Loucy (cell line): ENCODE data around the gene NUDT3.

ENCODE experiments used
- H2AFZ ChIP-seq: fragments of 200-600 bp; sonication (generic); 2 replicates; pipeline ENCODE4 v1.6.0; 2016; ENCODE audit warnings: antibody characterized with exemption, mild to moderate bottlenecking, low read length, moderate library complexity
- H3F3A ChIP-seq: fragments of 200-600 bp; 2 replicates; pipeline ENCODE4 v1.6.0; 2016; ENCODE audit warnings: antibody characterized with exemption, low read depth, mild to moderate bottlenecking
- H3K27me3 ChIP-seq: fragments of 200-600 bp; sonication (generic); 2 replicates; pipeline ENCODE4 v1.6.1; 2014; ENCODE audit warnings: low read length, mild to moderate bottlenecking; ENCODE audit not compliant: insufficient read depth, poor library complexity, severe bottlenecking
- H3K36me3 ChIP-seq: fragments of 200-600 bp; sonication (generic); 2 replicates; pipeline ENCODE4 v1.6.1; 2016; ENCODE audit warnings: low read length; ENCODE audit not compliant: insufficient read depth
- H3K4me1 ChIP-seq: fragments of 200-600 bp; sonication (generic); 2 replicates; pipeline ENCODE4 v1.5.1; 2014; ENCODE audit warnings: low read length, mild to moderate bottlenecking; ENCODE audit not compliant: insufficient read depth, poor library complexity, severe bottlenecking
- H3K4me2 ChIP-seq: fragments of 200-600 bp; sonication (generic); 2 replicates; pipeline ENCODE4 v1.6.0; 2014; ENCODE audit warnings: antibody characterized with exemption, low read length, low read depth, mild to moderate bottlenecking; ENCODE audit not compliant: poor library complexity, severe bottlenecking
- H3K4me3 ChIP-seq: fragments of 200-600 bp; sonication (generic); 2 replicates; pipeline ENCODE4 v1.5.1; 2014; ENCODE audit warnings: low read length, mild to moderate bottlenecking, mixed read lengths; ENCODE audit not compliant: poor library complexity, severe bottlenecking
- H3K79me2 ChIP-seq: fragments of 200-600 bp; sonication (generic); 2 replicates; pipeline ENCODE4 v1.6.1; 2014; ENCODE audit warnings: low read length; ENCODE audit not compliant: insufficient read depth
- H3K9ac ChIP-seq: fragments of 200-600 bp; sonication (generic); 2 replicates; pipeline ENCODE4 v1.6.0; 2014; ENCODE audit warnings: mild to moderate bottlenecking, low read depth, low read length, moderate library complexity; ENCODE audit not compliant: poor library complexity, severe bottlenecking
- H3K9me2 ChIP-seq: fragments of 200-600 bp; sonication (generic); replicated peaks from 2 replicates; pipeline ENCODE4 v1.6.1; 2016; ENCODE audit warnings: low read depth, low read length, mixed read lengths
- H3K9me3 ChIP-seq: fragments of 200-600 bp; sonication (generic); 2 replicates; pipeline ENCODE4 v1.6.1; 2014; ENCODE audit warnings: mild to moderate bottlenecking, antibody characterized with exemption, low read length, low read depth; ENCODE audit not compliant: insufficient read depth
- H4K20me1 ChIP-seq: fragments of 200-600 bp; sonication (generic); 2 replicates; pipeline ENCODE4 v1.6.0; 2014; ENCODE audit warnings: antibody characterized with exemption, low read length, mild to moderate bottlenecking; ENCODE audit not compliant: insufficient read depth, poor library complexity, severe bottlenecking
- CTCF ChIP-seq: fragments of 200-600 bp; sonication (generic); conservative IDR thresholded peaks from 2 replicates; pipeline ENCODE4 v1.5.1; 2014; ENCODE audit warnings: mild to moderate bottlenecking, antibody characterized with exemption, low read length
- EZH2phosphoT487 ChIP-seq: fragments of 200-600 bp; IDR thresholded peaks from 2 replicates; pipeline ENCODE4 v1.6.1; 2018; ENCODE audit warnings: antibody characterized with exemption, mild to moderate bottlenecking, moderate library complexity, borderline replicate concordance

NUDT3 gene

DNA sequence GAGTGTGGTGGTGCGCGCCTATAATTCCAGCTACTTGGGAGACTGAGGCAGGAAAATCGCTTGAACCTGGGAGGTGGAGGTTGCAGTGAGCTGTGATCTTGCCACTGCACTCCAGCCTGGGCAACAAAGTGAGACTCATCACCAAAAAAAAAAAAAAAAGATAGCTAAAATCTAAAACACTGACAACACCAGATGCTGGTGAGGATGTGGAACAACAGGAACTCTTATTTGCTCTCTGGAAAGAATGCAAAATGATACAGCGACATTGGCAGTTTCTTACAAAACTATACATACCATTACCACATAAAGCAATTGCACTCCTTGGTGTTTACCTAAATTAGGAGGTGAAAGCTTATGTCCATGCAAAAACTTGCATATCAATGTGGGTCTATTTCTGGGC lies 80.2 kb downstream of the NUDT3 start:
- H3K4me2 ChIP-seq: no peak overlapping the region
- no peaks in the 10 kb centered on the region for H3K9me2 ChIP-seq
- no peaks in the 10 kb centered on the region for H3K27me3 ChIP-seq
- no peak overlapping the region for H2AFZ ChIP-seq
- TF ChIP-seq EZH2phosphoT487: no peak
- no peak for TF ChIP-seq CTCF
- peaks cover 6% of the 10 kb centered on the region for H3K4me1 ChIP-seq
- no peaks in the 10 kb centered on the region for H3K9me3 ChIP-seq
- no peak overlapping the region for H3K4me3 ChIP-seq
- H3F3A ChIP-seq: no peaks in the 10 kb centered on the region; the same call in 1 of the 2 replicates
- no peak overlapping the region for H3K9ac ChIP-seq
- H3K79me2 ChIP-seq: peaks cover 54% of the 10 kb centered on the region
- no peaks in the 10 kb centered on the region; the same call in 1 of the 2 replicates for H3K36me3 ChIP-seq
- peaks cover 6% of the 10 kb centered on the region for H4K20me1 ChIP-seq

- no peaks in the 10 kb centered on the region; the same call in 1 of the 2 replicates for H3F3A ChIP-seq
- TF ChIP-seq EZH2phosphoT487 (no peak), CTCF (no peak)
- no peaks in the 10 kb centered on the region; the same call in 1 of the 2 replicates for H3K36me3 ChIP-seq
- H3K79me2 ChIP-seq: peaks cover 63% of the 10 kb centered on the region
- H3K9me3 ChIP-seq: no peaks in the 10 kb centered on the region
- H3K4me1 ChIP-seq: peaks cover 10% of the 10 kb centered on the region
- peaks cover 6% of the 10 kb centered on the region for H4K20me1 ChIP-seq
- H2AFZ ChIP-seq: no peak overlapping the region
- H3K9ac ChIP-seq: no peak overlapping the region
- H3K4me3 ChIP-seq: no peak overlapping the region
- H3K9me2 ChIP-seq: no peaks in the 10 kb centered on the region
- no peak overlapping the region for H3K4me2 ChIP-seq
- no peaks in the 10 kb centered on the region for H3K27me3 ChIP-seq
These were observed 81.7 kb downstream of the NUDT3 start for GRCh38 chr6:34310817-34311216.

DNA sequence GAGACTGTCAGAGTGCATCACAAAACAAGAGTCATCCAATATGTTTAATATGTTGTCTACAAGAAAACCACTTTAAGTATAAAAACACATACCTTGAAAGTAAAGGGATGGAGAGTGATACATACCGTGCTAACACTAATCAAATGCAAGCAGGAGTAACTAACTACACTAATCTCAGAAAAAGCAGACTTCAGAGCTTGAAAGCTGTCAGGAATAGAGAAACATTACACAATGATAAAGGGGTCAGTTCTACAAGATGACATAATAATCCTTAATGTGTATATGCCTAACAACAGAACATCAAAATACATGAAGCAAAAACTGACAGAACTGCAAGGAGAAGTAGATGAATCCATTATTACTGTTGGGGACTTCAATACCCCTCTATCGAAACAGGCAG lies 84.0 kb downstream of the NUDT3 start:
- no peaks in the 10 kb centered on the region; the same call in 1 of the 2 replicates for H3F3A ChIP-seq
- TF ChIP-seq EZH2phosphoT487 (no peak), CTCF (no peak)
- no peaks in the 10 kb centered on the region; the same call in 1 of the 2 replicates for H3K36me3 ChIP-seq
- H3K9me2 ChIP-seq: no peaks in the 10 kb centered on the region
- H3K27me3 ChIP-seq: no peaks in the 10 kb centered on the region
- no peak overlapping the region for H3K9ac ChIP-seq
- no peaks in the 10 kb centered on the region for H3K9me3 ChIP-seq
- H2AFZ ChIP-seq: no peak overlapping the region
- H3K4me1 ChIP-seq: peaks cover 6% of the 10 kb centered on the region
- peaks cover 69% of the 10 kb centered on the region for H3K79me2 ChIP-seq
- no peak overlapping the region for H3K4me3 ChIP-seq
- H4K20me1 ChIP-seq: peaks cover 3% of the 10 kb centered on the region
- H3K4me2 ChIP-seq: no peak overlapping the region
